PC-3 (cell line): ENCODE measurements around the gene PCARE. TPM values are rescaled to one million over a fixed set of nuclear protein-coding genes. Genes with fewer than 3 reads are reported as not detected.

ENCODE experiments used
- ATAC-seq: fragments of 200-7000 bp; cut with Tn5 transposase; 2 replicates; pipeline ENCODE4 v1.9.1; 2020; ENCODE audit warnings: mild to moderate bottlenecking, moderate library complexity
- BruUV-seq: library from RNA; stranded (reverse); fragments of 400-500 nt; replicated peaks from 2 replicates; lab custom pipeline; 2021; lab: Mats Ljungman, UMichigan
- CTCF ChIA-PET: fragments of 300-600 bp; sonication (Branson Sonifier 250); formaldehyde crosslinking; loops from one replicate; lab custom pipeline; 2022; ENCODE audit warnings: antibody characterized with exemption; lab: Charles Lee
- POLR2A ChIA-PET: fragments of 300-600 bp; sonication (Branson Sonifier 250); formaldehyde crosslinking; loops from one replicate; lab custom pipeline; 2022; ENCODE audit warnings: antibody characterized with exemption; ENCODE audit not compliant: unreplicated experiment; lab: Charles Lee
- DNase-seq: peaks from one replicate; pipeline ENCODE4 v3.0.0-alpha.2; 2015
- H2AFZ ChIP-seq: fragments of 300-600 bp; sonication (generic); 2 replicates; pipeline ENCODE4 v1.6.0; 2016; ENCODE audit warnings: antibody characterized with exemption, low read length
- H3F3A ChIP-seq: fragments of 300-600 bp; sonication (generic); one replicate; pipeline ENCODE4 v1.6.0; 2017; ENCODE audit warnings: antibody characterized with exemption, low read length, control low read depth, mild to moderate bottlenecking; ENCODE audit not compliant: unreplicated experiment
- H3K27ac ChIP-seq: fragments of 300-600 bp; sonication (generic); 2 replicates; pipeline ENCODE4 v1.5.1; 2016; ENCODE audit warnings: mild to moderate bottlenecking, low read length
- H3K27me3 ChIP-seq: fragments of 300-600 bp; sonication (generic); 2 replicates; pipeline ENCODE4 v1.6.1; 2016; ENCODE audit warnings: low read length, mixed read lengths
- H3K36me3 ChIP-seq: fragments of 300-600 bp; sonication (generic); 2 replicates; pipeline ENCODE4 v1.6.1; 2016; ENCODE audit warnings: low read depth, mixed run types, low read length, mixed read lengths
- H3K4me1 ChIP-seq: fragments of 300-600 bp; sonication (generic); 2 replicates; pipeline ENCODE4 v1.5.1; 2016; ENCODE audit warnings: low read length; ENCODE audit not compliant: insufficient read depth
- H3K4me2 ChIP-seq: fragments of 300-600 bp; sonication (generic); 2 replicates; pipeline ENCODE4 v1.6.0; 2016; ENCODE audit warnings: low read length
- H3K4me3 ChIP-seq: fragments of 300-600 bp; sonication (generic); 2 replicates; pipeline ENCODE4 v1.5.1; 2016; ENCODE audit warnings: mild to moderate bottlenecking, low read length, mixed read lengths
- H3K79me2 ChIP-seq: fragments of 300-600 bp; sonication (generic); 2 replicates; pipeline ENCODE4 v1.6.1; 2017; ENCODE audit warnings: low read length, mixed read lengths
- H3K9ac ChIP-seq: fragments of 300-600 bp; sonication (generic); 2 replicates; pipeline ENCODE4 v1.6.0; 2016; ENCODE audit warnings: mild to moderate bottlenecking, low read length
- H3K9me2 ChIP-seq: fragments of 300-600 bp; sonication (generic); replicated peaks from 2 replicates; pipeline ENCODE4 v1.6.1; 2016; ENCODE audit warnings: mixed run types, low read length, mixed read lengths
- H3K9me3 ChIP-seq: fragments of 300-600 bp; sonication (generic); 2 replicates; pipeline ENCODE4 v1.6.1; 2016; ENCODE audit warnings: low read length, mixed read lengths
- H4K20me1 ChIP-seq: fragments of 300-600 bp; sonication (generic); 2 replicates; pipeline ENCODE4 v1.6.1; 2016; ENCODE audit warnings: low read length, mixed read lengths
- CTCF ChIP-seq: fragments of 300-600 bp; sonication (generic); conservative IDR thresholded peaks from 2 replicates; pipeline ENCODE4 v1.5.1; 2017; ENCODE audit warnings: antibody characterized with exemption, low read depth, mild to moderate bottlenecking, low read length
- EZH2 ChIP-seq: fragments of 300-600 bp; sonication (generic); IDR thresholded peaks from one replicate; pipeline ENCODE4 v1.6.1; 2017; ENCODE audit warnings: antibody characterized with exemption, mild to moderate bottlenecking, low read length; ENCODE audit not compliant: unreplicated experiment
- EZH2phosphoT487 ChIP-seq: fragments of 300-600 bp; sonication (generic); IDR thresholded peaks from 2 replicates; pipeline ENCODE4 v1.6.1; 2018; ENCODE audit warnings: mild to moderate bottlenecking, antibody characterized with exemption, low read length, borderline replicate concordance
- intact Hi-C: fragments of 100-400 bp; cut with micrococcal nuclease; formaldehyde crosslinking; loops from 2 replicates; pipeline ENCODE4 v1.9.0; 2023
- total RNA-seq: library from RNA; depleted of rRNA; stranded (reverse); fragments of >200 nt; gene quantifications from 2 replicates; pipeline ENCODE4 v1.2.3, GENCODE V29; 2014

Gene PCARE
- total RNA-seq, 1 experiment from 2014 or later, result not detected

GRCh38 chr2:29017716-29018435, 56.4 kb downstream of the PCARE start:
- Histone ChIP-seq H3K4me2 (no peak overlapping the region), H3K27me3 (no peaks in the 10 kb centered on the region), H3K4me1 (peaks cover 15% of the 10 kb centered on the region), H3K27ac (no peak overlapping the region), H2AFZ (no peak overlapping the region), H3K4me3 (no peak overlapping the region), H3K9ac (no peak overlapping the region), H4K20me1 (no peaks in the 10 kb centered on the region), H3K9me2 (no peaks in the 10 kb centered on the region), H3K79me2 (no peaks in the 10 kb centered on the region), H3K9me3 (no peaks in the 10 kb centered on the region), H3K36me3 (no peaks in the 10 kb centered on the region), H3F3A (no peaks in the 10 kb centered on the region)
- TF ChIP-seq EZH2 (no peak), CTCF (no peak), EZH2phosphoT487 (no peak)
- no TSS peak for BruUV-seq
- POLR2A ChIA-PET, result no interaction called here
- CTCF ChIA-PET, result no interaction called here
- intact Hi-C loops, result no loop called here
- DNase-seq, result no peak
- no peak for ATAC-seq

GRCh38 chr2:29016504-29016903, 57.8 kb downstream of the PCARE start:
- no peak overlapping the region for H2AFZ ChIP-seq
- BruUV-seq, result no TSS peak
- H3K27ac ChIP-seq, result no peak overlapping the region
- no peak overlapping the region for H3K4me2 ChIP-seq
- intact Hi-C loops, result no loop called here
- peaks cover 15% of the 10 kb centered on the region for H3K4me1 ChIP-seq
- no peaks in the 10 kb centered on the region for H4K20me1 ChIP-seq
- no peaks in the 10 kb centered on the region for H3F3A ChIP-seq
- no peaks in the 10 kb centered on the region for H3K79me2 ChIP-seq
- H3K9me2 ChIP-seq, result no peaks in the 10 kb centered on the region
- H3K36me3 ChIP-seq, result no peaks in the 10 kb centered on the region
- H3K9ac ChIP-seq, result no peak overlapping the region
- CTCF ChIA-PET, result no interaction called here
- no peaks in the 10 kb centered on the region for H3K9me3 ChIP-seq
- no peak for TF ChIP-seq EZH2
- no peak for TF ChIP-seq EZH2phosphoT487
- no peak for TF ChIP-seq CTCF
- ATAC-seq (no peak), DNase-seq (no peak)
- POLR2A ChIA-PET, result no interaction called here
- H3K27me3 ChIP-seq, result no peaks in the 10 kb centered on the region
- no peak overlapping the region for H3K4me3 ChIP-seq

- Histone ChIP-seq H3K36me3 (no peaks in the 10 kb centered on the region), H3K4me2 (no peak overlapping the region), H3K79me2 (no peaks in the 10 kb centered on the region), H3F3A (no peaks in the 10 kb centered on the region), H3K9me3 (no peaks in the 10 kb centered on the region), H3K9me2 (no peaks in the 10 kb centered on the region), H3K4me3 (no peak overlapping the region), H3K9ac (no peak overlapping the region), H3K4me1 (peaks cover 15% of the 10 kb centered on the region), H3K27ac (no peak overlapping the region), H2AFZ (no peak overlapping the region), H4K20me1 (no peaks in the 10 kb centered on the region), H3K27me3 (no peaks in the 10 kb centered on the region)
- no peak for ATAC-seq
- BruUV-seq, result no TSS peak
- no peak for DNase-seq
- ChIA-PET POLR2A (no interaction called here), CTCF (no interaction called here)
- intact Hi-C loops, result no loop called here
- TF ChIP-seq EZH2phosphoT487 (no peak), EZH2 (no peak), CTCF (no peak)
Measured at GRCh38 chr2:29015701-29016470, 58.4 kb downstream of the PCARE start.
